Measurements from ENCODE around the gene RBMS3.

Gene RBMS3

GRCh38 chr3:29695643-29696198 is 414.9 kb downstream of the RBMS3 start:
- no peak for DNase-seq

- no peak for DNase-seq
Measured at GRCh38 chr3:29696311-29696710, 415.4 kb downstream of the RBMS3 start.

GRCh38 chr3:29697989-29698388 is 417.1 kb downstream of the RBMS3 start:
- no peak for DNase-seq

GRCh38 chr3:29700256-29700655 is 419.4 kb downstream of the RBMS3 start:
- no peak for DNase-seq

GRCh38 chr3:29701326-29701983 is 420.6 kb downstream of the RBMS3 start:
- DNase-seq, result no peak

- DNase-seq, result peak; percentile 2
Measured at GRCh38 chr3:29705906-29706844, 425.3 kb downstream of the RBMS3 start.

- DNase-seq, result no peak
Measured at GRCh38 chr3:29708884-29709283, 428.0 kb downstream of the RBMS3 start.

- DNase-seq, result no peak
Measured at GRCh38 chr3:29711255-29711771, 430.4 kb downstream of the RBMS3 start.

- DNase-seq, result no peak
Measured at GRCh38 chr3:29716213-29716612, 435.3 kb downstream of the RBMS3 start.

- DNase-seq, result no peak
Measured at GRCh38 chr3:29718661-29719065, 437.8 kb downstream of the RBMS3 start.

- DNase-seq, result no peak
Measured at GRCh38 chr3:29720665-29721064, 439.8 kb downstream of the RBMS3 start.

GRCh38 chr3:29721789-29722188 is 440.9 kb downstream of the RBMS3 start:
- DNase-seq, result no peak

GRCh38 chr3:29731050-29731449 is 450.2 kb downstream of the RBMS3 start:
- no peak for DNase-seq

- DNase-seq, result no peak
Measured at GRCh38 chr3:29741231-29741630, 460.4 kb downstream of the RBMS3 start.

- DNase-seq, result no peak
Measured at GRCh38 chr3:29745232-29745870, 464.5 kb downstream of the RBMS3 start.

- no peak for DNase-seq
Measured at GRCh38 chr3:29746163-29746760, 465.4 kb downstream of the RBMS3 start.

- DNase-seq, result no peak
Measured at GRCh38 chr3:29747991-29748390, 467.1 kb downstream of the RBMS3 start.

GRCh38 chr3:29751647-29752314 is 470.9 kb downstream of the RBMS3 start:
- no peak for DNase-seq

- DNase-seq, result no peak
Measured at GRCh38 chr3:29754346-29754745, 473.5 kb downstream of the RBMS3 start.

GRCh38 chr3:29755416-29755815 is 474.5 kb downstream of the RBMS3 start:
- no peak for DNase-seq

GRCh38 chr3:29757054-29757777 is 476.3 kb downstream of the RBMS3 start:
- no peak for DNase-seq

GRCh38 chr3:29758108-29758433 is 477.2 kb downstream of the RBMS3 start:
- DNase-seq, result no peak

Data from NCI-H1694 treated with DMSO at 0.1 percent for 48 hours (cell line).